Stomach smooth muscle (tissue), 2 donors: ENCODE data around the gene RPTOR.

ENCODE experiments used
- H3K27ac ChIP-seq: one replicate; pipeline ENCODE4 v1.7.0; 2013; ENCODE audit warnings: mild to moderate bottlenecking, low read length, inconsistent platforms
- H3K27me3 ChIP-seq, 2 donors: one replicate each; pipeline ENCODE4 v1.7.0; 2013; ENCODE audit warnings: low read length in 2 of 2; ENCODE audit not compliant: insufficient read depth in 2 of 2, control insufficient read depth in 1 of 2
- H3K36me3 ChIP-seq, 2 donors: one replicate each; pipeline ENCODE4 v1.7.0; 2013; ENCODE audit warnings: low read length in 2 of 2; ENCODE audit not compliant: control insufficient read depth in 2 of 2, insufficient read depth in 2 of 2
- H3K4me1 ChIP-seq: one replicate; pipeline ENCODE4 v1.7.0; 2013; ENCODE audit warnings: low read length; ENCODE audit not compliant: control insufficient read depth, insufficient read depth
- H3K4me3 ChIP-seq, 2 donors: one replicate each; pipeline ENCODE4 v1.7.0; 2013; ENCODE audit warnings: low read length in 2 of 2
- H3K9ac ChIP-seq, 2 donors: one replicate each; pipeline ENCODE4 v1.7.0; 2013; ENCODE audit warnings: low read length in 2 of 2, mild to moderate bottlenecking in 1 of 2
- H3K9me3 ChIP-seq, 2 donors: one replicate each; pipeline ENCODE4 v1.7.0; 2013; ENCODE audit warnings: low read length in 2 of 2; ENCODE audit not compliant: control insufficient read depth in 2 of 2
- donor health status: healthy.
- donor health status: Pancreatic carcinoma.

RPTOR gene

DNA sequence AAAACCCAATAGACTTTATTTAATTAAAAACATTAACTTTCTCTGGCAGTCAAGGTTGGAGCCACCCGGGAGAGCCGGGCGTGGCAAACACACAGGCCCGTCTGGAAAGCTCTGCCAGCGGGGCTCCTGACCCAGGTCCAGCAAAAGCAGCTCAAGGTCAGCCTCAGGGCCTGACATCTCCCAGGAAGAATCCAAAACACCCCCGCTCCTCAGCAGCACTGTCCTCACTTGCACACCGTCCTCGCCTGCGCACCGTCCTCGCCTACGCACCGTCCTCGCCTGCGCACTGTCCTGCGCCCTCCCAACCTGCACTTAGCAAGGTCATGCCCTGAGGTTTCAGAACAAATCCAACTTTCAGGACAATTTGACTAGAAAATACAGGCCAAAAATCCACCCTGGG is 31.4 kb upstream of the RPTOR start:
- Histone ChIP-seq H3K27ac (no peak overlapping the region), H3K9me3 (no peaks in the 10 kb centered on the region), H3K9ac (no peak overlapping the region), H3K36me3 (no peaks in the 10 kb centered on the region), H3K4me1 (no peaks in the 10 kb centered on the region), H3K27me3 (peaks cover 0 to 7% of the 10 kb centered on the region in 2 donors), H3K4me3 (no peak overlapping the region)

DNA sequence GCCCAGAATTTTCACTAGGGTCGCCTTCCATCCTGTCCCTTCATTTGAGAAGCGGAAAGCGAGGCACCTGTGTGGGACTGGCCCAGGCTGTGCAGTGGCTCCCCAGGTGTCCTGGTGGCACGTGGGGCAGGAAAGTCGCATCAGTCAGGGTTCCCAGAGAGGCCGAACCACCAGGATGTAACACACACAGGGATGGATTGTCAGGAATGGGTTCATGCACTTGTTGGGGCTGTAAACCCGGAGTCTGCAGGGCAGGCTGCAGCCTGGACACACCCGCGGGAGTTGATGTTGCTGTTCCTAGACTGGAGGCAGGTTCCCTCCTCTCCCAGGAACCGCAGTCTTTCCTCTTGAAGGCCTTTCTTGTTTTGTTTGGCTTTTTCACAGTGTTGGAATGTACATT is 30.7 kb upstream of the RPTOR start:
- no peak overlapping the region for H3K4me3 ChIP-seq
- no peaks in the 10 kb centered on the region for H3K4me1 ChIP-seq
- no peaks in the 10 kb centered on the region for H3K9me3 ChIP-seq
- no peak overlapping the region for H3K27ac ChIP-seq
- H3K9ac ChIP-seq: no peak overlapping the region
- no peaks in the 10 kb centered on the region for H3K36me3 ChIP-seq
- H3K27me3 ChIP-seq: peaks cover 0 to 7% of the 10 kb centered on the region in 2 donors

DNA sequence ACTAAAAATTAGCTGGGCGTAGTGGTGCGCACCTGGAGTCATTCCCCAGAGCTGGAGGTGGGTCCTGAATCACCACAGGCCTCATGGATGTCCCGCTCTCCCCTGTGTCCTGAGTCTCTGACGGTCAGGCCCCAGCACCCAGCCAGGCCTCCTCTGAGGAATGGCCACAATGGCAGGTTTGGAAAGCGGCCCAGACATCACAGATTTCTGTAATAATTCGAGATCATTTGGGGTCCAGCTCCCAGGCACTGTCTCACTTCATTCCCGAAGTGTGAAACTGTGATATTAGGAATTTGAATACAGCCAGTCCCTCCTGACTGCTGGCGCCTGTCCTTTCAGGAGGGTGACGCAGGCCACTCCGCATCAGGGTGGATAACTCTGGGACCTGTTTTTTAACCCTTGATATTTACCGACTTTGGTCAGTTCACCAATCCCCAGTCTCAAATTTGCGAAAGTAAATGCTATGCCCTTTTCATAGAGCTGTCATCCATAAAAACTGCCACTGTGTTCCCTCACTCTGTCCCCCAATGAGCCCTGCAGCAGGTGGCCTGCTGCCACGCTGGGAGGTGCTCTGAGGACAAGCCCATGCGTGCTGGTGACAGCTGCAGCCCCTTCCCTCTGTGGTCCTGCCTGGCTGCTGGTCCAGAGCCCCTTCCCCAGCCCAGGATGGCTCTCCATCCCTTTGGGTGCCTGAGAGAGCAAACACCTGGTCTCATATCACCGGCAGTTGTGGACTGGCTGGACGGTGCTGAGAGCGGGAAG is 28.3 kb upstream of the RPTOR start:
- Histone ChIP-seq H3K9me3 (no peaks in the 10 kb centered on the region), H3K27ac (no peak overlapping the region), H3K4me3 (no peak overlapping the region), H3K27me3 (peaks cover 0 to 8% of the 10 kb centered on the region in 2 donors), H3K4me1 (no peaks in the 10 kb centered on the region), H3K36me3 (no peaks in the 10 kb centered on the region), H3K9ac (no peak overlapping the region)

DNA sequence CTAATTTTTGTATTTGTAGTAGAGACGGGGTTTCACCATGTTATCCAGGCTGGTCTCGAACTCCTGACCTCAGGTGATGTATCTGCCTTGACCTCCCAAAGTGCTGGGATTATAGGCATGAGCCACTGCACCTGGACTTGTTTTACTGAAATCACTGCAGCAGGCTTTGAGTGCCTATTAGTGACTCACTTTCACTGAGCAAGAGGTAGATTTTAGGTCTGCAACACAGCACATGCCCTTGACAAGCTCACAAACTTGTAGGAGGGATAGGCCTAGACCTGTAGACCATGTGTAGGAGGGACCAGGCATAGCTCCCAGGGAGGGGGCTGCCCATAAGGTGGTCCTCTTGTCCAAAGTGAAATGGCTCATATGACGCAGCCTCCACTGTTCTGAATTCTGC is 27.0 kb upstream of the RPTOR start:
- H3K27me3 ChIP-seq: peaks cover 0 to 4% of the 10 kb centered on the region in 2 donors
- no peak overlapping the region for H3K27ac ChIP-seq
- H3K36me3 ChIP-seq: no peaks in the 10 kb centered on the region
- H3K9ac ChIP-seq: no peak overlapping the region
- no peaks in the 10 kb centered on the region for H3K9me3 ChIP-seq
- no peaks in the 10 kb centered on the region for H3K4me1 ChIP-seq
- no peak overlapping the region for H3K4me3 ChIP-seq

DNA sequence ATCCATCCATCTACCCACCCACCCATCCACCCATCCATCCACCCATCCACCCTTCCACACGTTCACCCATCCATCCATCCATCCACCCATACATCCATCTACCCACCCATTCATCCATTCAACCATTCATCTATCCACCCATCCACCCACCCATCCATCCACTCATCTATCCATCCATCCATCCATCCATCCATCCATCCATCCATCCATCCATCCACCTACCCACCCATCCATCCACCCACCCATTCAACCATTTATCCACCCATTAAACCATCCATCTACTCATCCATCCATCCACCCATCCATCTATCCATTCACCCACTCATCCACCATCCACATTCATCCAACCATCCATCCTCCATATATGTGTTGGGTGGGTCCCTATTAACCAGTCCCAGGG is 26.2 kb upstream of the RPTOR start:
- Histone ChIP-seq H3K27ac (no peak overlapping the region), H3K4me3 (no peak overlapping the region), H3K9me3 (no peaks in the 10 kb centered on the region), H3K36me3 (no peaks in the 10 kb centered on the region), H3K27me3 (peaks cover 3 to 4% of the 10 kb centered on the region in 2 donors), H3K4me1 (peaks cover 1% of the 10 kb centered on the region), H3K9ac (no peak overlapping the region)

DNA sequence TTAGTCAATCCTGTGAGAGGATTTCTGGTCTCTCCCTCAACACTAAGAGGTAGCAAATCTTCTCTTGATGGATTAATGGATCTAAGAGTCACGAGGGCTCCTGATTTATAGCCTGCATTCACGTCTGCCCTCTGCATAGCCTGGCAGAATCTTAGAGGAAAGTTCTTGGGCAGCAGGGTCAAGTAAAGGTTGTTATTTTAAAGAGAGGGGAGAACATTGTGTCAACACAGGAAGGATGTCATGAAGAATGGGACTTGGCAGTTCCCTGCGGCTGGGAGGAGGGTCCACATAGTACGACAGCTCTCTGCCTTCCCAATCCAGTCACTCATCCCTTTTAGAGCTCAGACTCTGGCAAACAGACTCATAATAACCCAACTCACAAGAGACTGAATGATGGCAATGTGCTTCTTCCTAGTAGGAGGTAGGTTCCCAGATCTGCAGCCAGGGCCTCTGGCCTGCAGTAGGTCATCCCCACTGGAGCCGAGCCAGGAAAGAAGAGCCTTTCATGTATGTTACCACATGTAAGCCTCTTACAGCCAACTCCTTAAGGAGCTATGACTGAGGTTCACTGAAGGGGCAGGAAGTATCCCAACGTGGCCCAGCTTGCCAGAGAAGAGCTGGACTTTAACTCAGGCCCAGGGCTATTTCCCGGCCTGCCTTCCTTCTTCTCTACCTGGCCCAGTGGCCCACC is 25.4 kb upstream of the RPTOR start:
- H3K27me3 ChIP-seq: peaks cover 3 to 4% of the 10 kb centered on the region in 2 donors
- no peaks in the 10 kb centered on the region for H3K36me3 ChIP-seq
- no peak overlapping the region for H3K4me3 ChIP-seq
- H3K9ac ChIP-seq: no peak overlapping the region
- H3K9me3 ChIP-seq: no peaks in the 10 kb centered on the region
- H3K27ac ChIP-seq: no peak overlapping the region
- H3K4me1 ChIP-seq: peaks cover 5% of the 10 kb centered on the region

DNA sequence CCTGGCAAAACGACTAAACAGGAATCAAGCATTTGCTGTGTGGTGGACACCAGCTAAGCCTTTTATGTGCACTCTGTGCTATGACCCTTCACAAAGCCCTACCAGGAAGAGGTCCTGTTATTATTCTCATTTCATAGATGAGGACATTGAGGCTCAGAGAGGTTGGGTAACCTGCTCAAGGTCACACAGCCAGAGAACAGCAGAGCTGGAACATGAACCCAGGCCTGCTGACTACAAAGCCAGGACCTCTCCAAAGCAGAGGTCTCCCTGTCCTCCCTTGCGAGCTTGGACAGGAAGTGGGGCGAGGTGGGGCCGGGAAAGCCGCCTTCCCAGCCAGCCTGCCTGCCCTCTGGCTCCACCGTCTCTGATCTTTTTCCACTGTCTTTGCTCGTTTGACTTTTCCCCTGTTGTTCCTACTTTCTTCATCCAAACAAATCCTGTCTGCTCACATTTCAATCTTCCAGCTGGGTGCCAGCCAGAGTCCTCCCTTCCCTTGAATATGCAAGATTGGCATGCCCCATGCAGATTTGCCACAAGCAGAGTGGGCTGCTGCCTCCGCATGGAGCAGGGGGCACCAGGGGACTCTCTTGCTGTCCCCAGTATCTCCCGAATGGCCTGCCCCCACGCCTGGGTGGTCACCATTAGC is 23.7 kb upstream of the RPTOR start:
- Histone ChIP-seq H3K36me3 (no peaks in the 10 kb centered on the region), H3K4me3 (no peak overlapping the region), H3K4me1 (peaks cover 11% of the 10 kb centered on the region), H3K27me3 (peaks cover 3 to 4% of the 10 kb centered on the region in 2 donors), H3K9me3 (no peaks in the 10 kb centered on the region), H3K9ac (no peak overlapping the region), H3K27ac (no peak overlapping the region)

DNA sequence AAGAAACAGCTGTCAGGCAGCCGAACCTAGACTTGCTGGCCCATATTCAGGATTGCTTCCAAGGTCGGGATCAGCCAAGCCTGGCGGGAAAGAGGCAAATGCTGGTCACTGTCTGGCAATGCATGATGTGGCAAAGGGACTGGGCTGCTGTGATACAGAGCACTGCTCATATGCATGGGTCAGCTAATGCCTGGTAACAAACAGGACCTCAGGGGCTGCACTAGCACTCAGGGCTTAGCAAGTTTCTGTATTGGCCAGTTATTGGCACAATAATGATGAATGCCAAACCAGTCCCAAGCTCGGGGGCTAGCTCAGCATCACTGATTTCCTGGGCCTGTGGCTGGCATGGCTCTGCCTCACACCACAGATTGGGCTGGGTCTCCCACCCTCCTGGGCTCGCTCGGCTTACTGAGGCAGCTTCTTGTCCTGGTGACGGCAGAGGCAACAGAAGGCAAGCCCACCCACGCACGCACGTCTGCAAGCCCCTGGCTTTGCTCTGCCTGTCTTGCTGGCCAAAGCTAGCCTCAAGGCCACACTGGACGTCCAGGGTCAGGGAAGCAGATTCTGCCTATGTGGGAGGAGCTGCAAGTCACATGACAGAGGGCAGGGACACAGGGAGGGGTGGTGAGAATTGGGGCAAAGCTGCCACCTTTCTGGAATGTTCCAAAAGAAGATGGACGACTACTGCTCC is 21.4 kb upstream of the RPTOR start:
- Histone ChIP-seq H3K36me3 (no peaks in the 10 kb centered on the region), H3K27me3 (peaks cover 4 to 5% of the 10 kb centered on the region in 2 donors), H3K9me3 (no peaks in the 10 kb centered on the region), H3K27ac (no peak overlapping the region), H3K4me1 (peaks cover 11% of the 10 kb centered on the region), H3K9ac (no peak overlapping the region), H3K4me3 (no peak overlapping the region)

DNA sequence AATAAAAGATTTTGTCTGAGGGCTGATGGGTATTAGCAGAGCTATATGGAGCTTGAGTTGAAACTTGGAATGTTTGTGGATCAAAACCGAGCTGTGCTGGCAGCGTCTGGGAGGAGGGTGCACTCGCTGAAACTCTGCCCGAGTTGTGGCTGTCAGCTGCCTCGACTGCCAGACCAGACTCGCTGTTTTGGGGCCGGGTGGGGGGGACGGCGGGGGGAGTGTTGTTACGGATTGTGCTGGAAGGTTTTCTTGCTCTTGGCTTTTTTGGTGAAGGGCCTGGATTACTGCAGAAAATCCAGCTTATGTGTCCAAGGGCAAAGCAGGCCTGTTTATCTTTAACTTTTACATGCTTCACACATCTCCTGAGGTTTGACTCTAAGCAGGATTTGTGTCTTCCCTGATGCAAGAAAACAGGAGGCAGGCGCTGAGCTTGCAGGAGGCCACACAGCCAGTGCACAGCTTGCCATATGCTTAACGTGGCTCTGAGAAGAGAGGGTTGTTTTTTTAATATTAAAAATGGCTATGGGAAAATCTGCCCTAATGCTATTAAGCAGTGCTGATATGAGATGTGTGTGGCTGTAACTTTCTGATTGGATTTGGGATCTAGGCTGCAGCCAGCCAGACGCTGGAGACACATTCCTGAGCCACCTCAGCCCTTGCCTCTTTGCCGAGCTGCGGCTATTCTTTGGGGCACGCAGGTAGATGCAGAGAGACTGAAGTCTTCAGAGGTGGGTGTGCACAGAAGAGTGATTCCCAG is 20.5 kb upstream of the RPTOR start:
- Histone ChIP-seq H3K9ac (peak overlapping the region in 1 of 2 donors; percentile 36), H3K4me1 (peaks cover 11% of the 10 kb centered on the region), H3K27me3 (peaks cover 4 to 5% of the 10 kb centered on the region in 2 donors), H3K4me3 (no peak overlapping the region), H3K36me3 (no peaks in the 10 kb centered on the region), H3K9me3 (no peaks in the 10 kb centered on the region), H3K27ac (peak overlapping the region; percentile 31)
